HL-60 (cell line): ENCODE results near the gene CASKIN2.

Experiments
- GABPA ChIP-seq: IDR thresholded peaks from 2 replicates; pipeline ENCODE4 v1.6.1; 2012; ENCODE audit warnings: low read depth
- POLR2AphosphoS5 ChIP-seq: IDR thresholded peaks from 2 replicates; pipeline ENCODE4 v1.6.1; 2012; ENCODE audit warnings: low read depth
- TF ChIP-seq, protein P1 (sequence below): IDR thresholded peaks from one replicate; pipeline ENCODE4 v1.5.1; 2011; ENCODE audit warnings: low read length, control low read depth, inconsistent platforms; ENCODE audit not compliant: insufficient read depth

DNA sequence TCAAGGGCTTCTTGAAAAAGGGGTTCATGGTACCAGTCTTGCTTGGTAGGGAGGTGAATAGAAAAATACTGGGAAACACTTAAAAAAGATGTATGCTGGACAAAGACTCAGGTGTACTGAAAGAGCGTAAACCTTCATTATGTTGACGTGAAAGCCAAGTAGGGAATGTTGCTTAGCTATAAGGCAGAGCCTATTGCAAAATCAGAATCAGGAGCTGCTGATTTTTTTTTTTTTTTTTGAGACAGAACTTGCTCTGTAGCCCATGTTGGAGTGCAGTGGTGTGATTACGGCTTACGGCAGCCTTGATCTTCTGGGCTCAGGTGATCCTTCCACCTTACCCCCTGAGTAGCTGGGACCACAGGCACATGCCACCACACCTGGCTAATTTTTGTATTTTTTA is 55.0 kb downstream of the CASKIN2 start:
- no peak for TF ChIP-seq POLR2AphosphoS5
- TF ChIP-seq GABPA: no peak
- TF ChIP-seq, protein P1, sequence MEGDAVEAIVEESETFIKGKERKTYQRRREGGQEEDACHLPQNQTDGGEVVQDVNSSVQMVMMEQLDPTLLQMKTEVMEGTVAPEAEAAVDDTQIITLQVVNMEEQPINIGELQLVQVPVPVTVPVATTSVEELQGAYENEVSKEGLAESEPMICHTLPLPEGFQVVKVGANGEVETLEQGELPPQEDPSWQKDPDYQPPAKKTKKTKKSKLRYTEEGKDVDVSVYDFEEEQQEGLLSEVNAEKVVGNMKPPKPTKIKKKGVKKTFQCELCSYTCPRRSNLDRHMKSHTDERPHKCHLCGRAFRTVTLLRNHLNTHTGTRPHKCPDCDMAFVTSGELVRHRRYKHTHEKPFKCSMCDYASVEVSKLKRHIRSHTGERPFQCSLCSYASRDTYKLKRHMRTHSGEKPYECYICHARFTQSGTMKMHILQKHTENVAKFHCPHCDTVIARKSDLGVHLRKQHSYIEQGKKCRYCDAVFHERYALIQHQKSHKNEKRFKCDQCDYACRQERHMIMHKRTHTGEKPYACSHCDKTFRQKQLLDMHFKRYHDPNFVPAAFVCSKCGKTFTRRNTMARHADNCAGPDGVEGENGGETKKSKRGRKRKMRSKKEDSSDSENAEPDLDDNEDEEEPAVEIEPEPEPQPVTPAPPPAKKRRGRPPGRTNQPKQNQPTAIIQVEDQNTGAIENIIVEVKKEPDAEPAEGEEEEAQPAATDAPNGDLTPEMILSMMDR: no peak
